Measurements from ENCODE around the gene MINDY4.

The MINDY4 gene

GRCh38 chr7:30838008-30838407, 66.8 kb downstream of the MINDY4 start:
- no peak for DNase-seq

GRCh38 chr7:30840141-30841024, 69.2 kb downstream of the MINDY4 start:
- no peak for DNase-seq

GRCh38 chr7:30841025-30841735, 70.0 kb downstream of the MINDY4 start:
- no peak for DNase-seq

GRCh38 chr7:30841801-30842541, 70.8 kb downstream of the MINDY4 start:
- no peak for DNase-seq

- DNase-seq = no peak
Observed at GRCh38 chr7:30842542-30843451, 71.6 kb downstream of the MINDY4 start.

GRCh38 chr7:30843741-30844482, 72.7 kb downstream of the MINDY4 start:
- DNase-seq = no peak

GRCh38 chr7:30844483-30844874, 73.3 kb downstream of the MINDY4 start:
- no peak for DNase-seq

GRCh38 chr7:30844916-30845315, 73.7 kb downstream of the MINDY4 start:
- DNase-seq = no peak

- DNase-seq = no peak
Observed at GRCh38 chr7:30845426-30846135, 74.4 kb downstream of the MINDY4 start.

- no peak for DNase-seq
Observed at GRCh38 chr7:30846378-30846777, 75.2 kb downstream of the MINDY4 start.

GRCh38 chr7:30848121-30848855, 77.1 kb downstream of the MINDY4 start:
- no peak for DNase-seq

GRCh38 chr7:30849565-30849964, 78.3 kb downstream of the MINDY4 start:
- no peak for DNase-seq

- DNase-seq = no peak
Observed at GRCh38 chr7:30850426-30850825, 79.2 kb downstream of the MINDY4 start.

- no peak for DNase-seq
Observed at GRCh38 chr7:30851651-30852307, 80.6 kb downstream of the MINDY4 start.

- no peak for DNase-seq
Observed at GRCh38 chr7:30852308-30852684, 81.1 kb downstream of the MINDY4 start.

- no peak for DNase-seq
Observed at GRCh38 chr7:30852744-30853288, 81.6 kb downstream of the MINDY4 start.

- no peak for DNase-seq
Observed at GRCh38 chr7:30853576-30853975, 82.4 kb downstream of the MINDY4 start.

GRCh38 chr7:30855936-30856335, 84.7 kb downstream of the MINDY4 start:
- no peak for DNase-seq

GRCh38 chr7:30858576-30858975, 87.4 kb downstream of the MINDY4 start:
- DNase-seq = no peak
